ENCODE measurements around the gene NR2C2.

DNA sequence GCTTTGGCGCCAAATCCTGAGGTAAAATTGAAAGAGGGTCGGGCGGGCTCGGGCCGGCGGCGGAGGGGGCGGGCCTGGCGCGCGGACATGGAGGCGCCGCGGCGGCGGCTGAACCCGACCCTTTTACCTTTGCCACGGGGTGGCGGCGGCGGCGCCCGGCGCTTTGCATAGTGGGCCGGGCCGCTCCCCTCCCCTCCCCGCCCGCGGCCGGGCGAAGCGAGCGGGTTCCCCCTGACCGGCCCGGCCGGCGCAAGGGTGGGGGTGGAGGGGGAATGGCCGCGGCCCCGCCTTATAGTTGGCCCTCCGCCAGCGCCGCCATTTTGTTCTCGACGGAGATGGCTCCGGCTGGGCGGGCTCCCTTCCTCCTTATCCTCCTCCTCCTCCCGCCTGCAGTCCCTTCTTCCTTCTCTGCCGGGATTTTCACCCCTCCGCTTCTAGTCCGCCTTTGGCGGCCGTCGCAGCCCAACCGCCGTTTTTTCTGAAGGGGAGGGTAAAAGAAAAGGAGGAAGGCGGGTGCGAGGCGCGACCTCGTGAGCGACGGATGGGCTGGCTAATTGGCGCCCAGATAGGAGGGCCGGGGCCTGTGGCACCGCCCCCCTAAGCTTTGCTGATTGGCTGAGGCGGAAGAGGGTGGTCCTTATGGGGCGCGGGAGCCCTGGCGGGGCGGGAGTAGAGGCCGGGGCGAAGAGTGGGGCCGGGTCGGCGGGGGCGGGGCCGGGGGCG is 664 bp downstream of the NR2C2 start:
- TF ChIP-seq GATA3 (IDR thresholded peaks at IDR 0.05; ENCODE audit: low read depth, low read length): no peak
- no peak for TF ChIP-seq GATA2 (IDR thresholded peaks at IDR 0.05; ENCODE audit: low read depth, low read length)

All from SH-SY5Y (cell line).